CD14-positive monocyte (primary cell): ENCODE measurements around the gene CREBBP. TPM values are rescaled to one million over a fixed set of nuclear protein-coding genes. Genes with fewer than 3 reads are reported as not detected.
A peak's percentile ranks its signal among the peaks of the same experiment; 100 is the strongest.

Experiments
- DNase-seq, 3 donors: peaks; one replicate each; pipeline ENCODE4 v3.0.0-alpha.2; 2011 to 2022
- H2AFZ ChIP-seq: 2 replicates; pipeline ENCODE4 v1.6.0; 2012; ENCODE audit warnings: mild to moderate bottlenecking, low read depth, low read length, inconsistent platforms; ENCODE audit not compliant: insufficient read depth, poor library complexity, severe bottlenecking
- H3K27ac ChIP-seq, 2 donors: 1 replicate in 1 of 2; 2 replicates in 1 of 2; pipeline ENCODE4 v1.5.1; 2012 to 2013; ENCODE audit warnings: low read length in 2 of 2, control low read depth in 1 of 2, inconsistent platforms in 1 of 2, low read depth in 1 of 2, mild to moderate bottlenecking in 1 of 2
- H3K27me3 ChIP-seq, 2 donors: one replicate each; pipeline versions ENCODE4 v1.6.0 to v1.6.1; 2011 to 2013; ENCODE audit warnings: low read length in 2 of 2; ENCODE audit not compliant: control insufficient read depth in 2 of 2, insufficient read depth in 2 of 2
- H3K36me3 ChIP-seq, 2 donors: replicated peaks in 1 of 2; 1 replicate in 1 of 2; 2 replicates in 1 of 2; pipeline versions ENCODE4 v1.5.1 to v1.6.1; 2012 to 2013; ENCODE audit warnings: low read length in 2 of 2, control low read depth in 1 of 2, inconsistent platforms in 1 of 2, mild to moderate bottlenecking in 1 of 2; ENCODE audit not compliant: insufficient read depth in 2 of 2, control insufficient read depth in 1 of 2
- H3K4me1 ChIP-seq, 2 donors: 1 replicate in 1 of 2; 2 replicates in 1 of 2; pipeline versions ENCODE4 v1.5.1 to v1.6.1; 2012 to 2013; ENCODE audit warnings: low read length in 2 of 2, control low read depth in 1 of 2, inconsistent platforms in 1 of 2, mild to moderate bottlenecking in 1 of 2, moderate library complexity in 1 of 2; ENCODE audit not compliant: insufficient read depth in 2 of 2, control insufficient read depth in 1 of 2
- H3K4me2 ChIP-seq: replicated peaks from 2 replicates; pipeline ENCODE3; 2012; ENCODE audit warnings: low read length, moderate library complexity, mild to moderate bottlenecking; ENCODE audit not compliant: poor library complexity, severe bottlenecking; ENCODE audit errors: extremely low read depth
- H3K4me3 ChIP-seq, 3 experiments: fragments of 200-600 bp in 1 of 3; sonication (generic) in 1 of 3; replicated peaks in 1 of 3; 1 replicate in 2 of 3; 2 replicates in 1 of 3; pipeline ENCODE4 v1.5.1; 2011 to 2013; ENCODE audit warnings: low read length in 3 of 3, mild to moderate bottlenecking in 3 of 3, control low read depth in 2 of 3, low read depth in 2 of 3, inconsistent platforms in 1 of 3, moderate library complexity in 1 of 3
- H3K79me2 ChIP-seq: 2 replicates; pipeline ENCODE4 v1.6.0; 2012; ENCODE audit warnings: mild to moderate bottlenecking, control low read depth, inconsistent platforms, low read length, moderate library complexity; ENCODE audit not compliant: insufficient read depth
- H3K9ac ChIP-seq: 2 replicates; pipeline ENCODE4 v1.6.0; 2017; ENCODE audit warnings: low read length, mild to moderate bottlenecking; ENCODE audit not compliant: insufficient read depth, poor library complexity, severe bottlenecking
- H3K9me3 ChIP-seq, 2 donors: replicated peaks in 1 of 2; 1 replicate in 1 of 2; 2 replicates in 1 of 2; pipeline versions ENCODE4 v1.5.1 to v1.6.1; 2012 to 2013; ENCODE audit warnings: low read length in 2 of 2, control low read depth in 1 of 2; ENCODE audit not compliant: control insufficient read depth in 1 of 2, insufficient read depth in 1 of 2
- H4K20me1 ChIP-seq: 2 replicates; pipeline ENCODE4 v1.6.0; 2012; ENCODE audit warnings: mild to moderate bottlenecking, low read length, control low read depth, moderate library complexity; ENCODE audit not compliant: insufficient read depth
- H3K27ac Mint-ChIP-seq, 7 donors: one replicate each; pipeline ENCODE4 v1.8.0; 2020; ENCODE audit warnings: mild to moderate bottlenecking in 7 of 7, mixed read lengths in 7 of 7, moderate library complexity in 6 of 7, inconsistent platforms in 2 of 7
- H3K27me3 Mint-ChIP-seq, 3 donors: one replicate each; pipeline ENCODE4 v1.8.0; 2021 to 2022; ENCODE audit warnings: low read depth in 3 of 3, mild to moderate bottlenecking in 3 of 3, mixed read lengths in 3 of 3, moderate library complexity in 3 of 3, inconsistent platforms in 1 of 3
- H3K36me3 Mint-ChIP-seq, 2 donors: one replicate each; pipeline ENCODE4 v1.8.0; 2020; ENCODE audit warnings: mixed read lengths in 2 of 2, inconsistent platforms in 1 of 2, mild to moderate bottlenecking in 1 of 2
- H3K4me1 Mint-ChIP-seq: one replicate; pipeline ENCODE4 v1.8.0; 2020; ENCODE audit warnings: mild to moderate bottlenecking, mixed read lengths
- H3K4me3 Mint-ChIP-seq, 2 donors: one replicate each; pipeline ENCODE4 v1.8.0; 2020; ENCODE audit warnings: mild to moderate bottlenecking in 2 of 2, mixed read lengths in 2 of 2, moderate library complexity in 1 of 2
- H3K9me3 Mint-ChIP-seq, 7 donors: one replicate each; pipeline ENCODE4 v1.8.0; 2020 to 2022; ENCODE audit warnings: mixed read lengths in 7 of 7, mild to moderate bottlenecking in 6 of 7, moderate library complexity in 6 of 7, inconsistent platforms in 2 of 7
- WGBS: methylation state at CpG from one replicate; pipeline ENCODE4 v1.1.5; 2013; ENCODE audit warnings: missing lambda C conversion rate; ENCODE audit not compliant: insufficient coverage; 5-methylcytosine and 5-hydroxymethylcytosine counted together
- intact Hi-C, 2 donors: fragments of 100-400 bp; cut with micrococcal nuclease; formaldehyde crosslinking; loops; one replicate each; pipeline versions ENCODE4 v1.15.0 to v1.15.1; 2023
- polyA plus RNA-seq, 3 donors: library from polyadenylated mRNA; depleted of rRNA in 1 of 3; unstranded in 2 of 3; stranded (reverse) in 1 of 3; fragments of 300-500 nt in 2 of 3; fragments of >200 nt in 1 of 3; fragmentation: Illumina TruSeq in 2 of 3; gene quantifications; 1 replicate in 2 of 3; 2 replicates in 1 of 3; pipeline ENCODE4 v1.2.3, GENCODE V29; 2012 to 2021
- TF ChIP-seq, protein P1 (sequence below): fragments of 200-600 bp; IDR thresholded peaks from one replicate; pipeline ENCODE4 v1.8.0; 2022; ENCODE audit warnings: antibody characterized with exemption, mild to moderate bottlenecking

The CREBBP gene
- polyA plus RNA-seq, 3 donors: 2.1 to 26.9 (median 6.2) TPM

- Histone ChIP-seq H4K20me1 (peaks cover 100% of the 10 kb centered on the region), H3K27me3 (no peaks in the 10 kb centered on the region), H3K4me2 (no peak overlapping the region), H2AFZ (no peak overlapping the region), H3K79me2 (peaks cover 100% of the 10 kb centered on the region), H3K27ac (peak overlapping the region in 1 of 2 donors; percentile 46), H3K36me3 (peaks cover 0 to 36% of the 10 kb centered on the region in 2 donors), H3K9ac (no peak overlapping the region), H3K9me3 (no peaks in the 10 kb centered on the region), H3K4me3 (no peak overlapping the region), H3K4me1 (peaks cover 6 to 18% of the 10 kb centered on the region in 2 donors)
- TF ChIP-seq, protein P1, sequence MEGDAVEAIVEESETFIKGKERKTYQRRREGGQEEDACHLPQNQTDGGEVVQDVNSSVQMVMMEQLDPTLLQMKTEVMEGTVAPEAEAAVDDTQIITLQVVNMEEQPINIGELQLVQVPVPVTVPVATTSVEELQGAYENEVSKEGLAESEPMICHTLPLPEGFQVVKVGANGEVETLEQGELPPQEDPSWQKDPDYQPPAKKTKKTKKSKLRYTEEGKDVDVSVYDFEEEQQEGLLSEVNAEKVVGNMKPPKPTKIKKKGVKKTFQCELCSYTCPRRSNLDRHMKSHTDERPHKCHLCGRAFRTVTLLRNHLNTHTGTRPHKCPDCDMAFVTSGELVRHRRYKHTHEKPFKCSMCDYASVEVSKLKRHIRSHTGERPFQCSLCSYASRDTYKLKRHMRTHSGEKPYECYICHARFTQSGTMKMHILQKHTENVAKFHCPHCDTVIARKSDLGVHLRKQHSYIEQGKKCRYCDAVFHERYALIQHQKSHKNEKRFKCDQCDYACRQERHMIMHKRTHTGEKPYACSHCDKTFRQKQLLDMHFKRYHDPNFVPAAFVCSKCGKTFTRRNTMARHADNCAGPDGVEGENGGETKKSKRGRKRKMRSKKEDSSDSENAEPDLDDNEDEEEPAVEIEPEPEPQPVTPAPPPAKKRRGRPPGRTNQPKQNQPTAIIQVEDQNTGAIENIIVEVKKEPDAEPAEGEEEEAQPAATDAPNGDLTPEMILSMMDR: no peak
- DNase-seq: no peak
- peaks cover 0 to 3% (median 0%) of the 10 kb centered on the region in 3 donors for H3K27me3 Mint-ChIP-seq
- peaks cover 50% of the 10 kb centered on the region for H3K4me1 Mint-ChIP-seq
- intact Hi-C loops: no loop called here
- peaks cover 8 to 30% of the 10 kb centered on the region in 2 donors for H3K36me3 Mint-ChIP-seq
- H3K4me3 Mint-ChIP-seq: no peak overlapping the region
- H3K27ac Mint-ChIP-seq: peak overlapping the region in 3 of 7 donors; percentile 42 to 79 (median 62)
- no peaks in the 10 kb centered on the region for H3K9me3 Mint-ChIP-seq
- WGBS: 98% methylated on average over 13 of the region's 17 CpGs
These were observed 56.3 kb downstream of the CREBBP start for GRCh38 chr16:3824121-3824795.

- H3K9me3 Mint-ChIP-seq: no peaks in the 10 kb centered on the region
- intact Hi-C loops: no loop called here
- H4K20me1 ChIP-seq: peaks cover 100% of the 10 kb centered on the region
These were observed 57.1 kb downstream of the CREBBP start for GRCh38 chr16:3823427-3823826.

More at GRCh38 chr16:3823427-3823826, 57.1 kb downstream of the CREBBP start:
- 49% methylated on average over 4 of the region's 5 CpGs for WGBS
- Histone ChIP-seq H3K36me3 (peaks cover 0 to 29% of the 10 kb centered on the region in 2 donors), H3K79me2 (peaks cover 100% of the 10 kb centered on the region), H3K27me3 (no peaks in the 10 kb centered on the region), H3K27ac (peak overlapping the region in 1 of 2 donors; percentile 46), H3K4me2 (no peak overlapping the region), H2AFZ (no peak overlapping the region), H3K9me3 (no peaks in the 10 kb centered on the region), H3K4me1 (peaks cover 6 to 18% of the 10 kb centered on the region in 2 donors), H3K9ac (no peak overlapping the region), H3K4me3 (no peak overlapping the region)
- TF ChIP-seq, protein P1: no peak
- no peak for DNase-seq
- Mint-ChIP-seq H3K36me3 (peaks cover 8 to 25% of the 10 kb centered on the region in 2 donors), H3K27ac (peak overlapping the region in 5 of 7 donors; percentile 16 to 77 (median 52)), H3K27me3 (peaks cover 0 to 3% (median 0%) of the 10 kb centered on the region in 3 donors), H3K4me1 (peaks cover 55% of the 10 kb centered on the region), H3K4me3 (no peak overlapping the region)
